Astrocyte (in vitro differentiated cells and primary cell): ENCODE results near the gene MBD5. TPM values are rescaled to one million over a fixed set of nuclear protein-coding genes. Genes with fewer than 3 reads are reported as not detected.

Source experiments
- DNase-seq: peaks from one replicate; pipeline ENCODE4 v3.0.0-alpha.2; 2010; ENCODE audit warnings: low read depth
- FAIRE-seq: peaks from 2 replicates; lab custom pipeline; 2011; peaks lifted over from hg19 to GRCh38; lab: Jason Lieb, UNC
- H2AFZ ChIP-seq: 2 replicates; pipeline ENCODE4 v1.6.0; 2012; ENCODE audit warnings: low read depth, low read length, inconsistent platforms
- H3K27ac ChIP-seq: 2 replicates; pipeline ENCODE4 v1.5.1; 2011; ENCODE audit warnings: low read depth, low read length, inconsistent platforms
- H3K27me3 ChIP-seq: 2 replicates; pipeline ENCODE4 v1.6.0; 2011; ENCODE audit warnings: low read length, inconsistent platforms; ENCODE audit not compliant: insufficient read depth
- H3K36me3 ChIP-seq: 2 replicates; pipeline ENCODE4 v1.5.1; 2011; ENCODE audit warnings: low read length, inconsistent platforms; ENCODE audit not compliant: insufficient read depth
- H3K4me1 ChIP-seq: 2 replicates; pipeline ENCODE4 v1.5.1; 2011; ENCODE audit warnings: low read length, inconsistent platforms; ENCODE audit not compliant: insufficient read depth
- H3K4me2 ChIP-seq: 2 replicates; pipeline ENCODE4 v1.6.0; 2012; ENCODE audit warnings: low read length, inconsistent platforms
- H3K4me3 ChIP-seq: 2 replicates; pipeline ENCODE4 v1.5.1; 2011; ENCODE audit warnings: low read depth, mild to moderate bottlenecking, low read length, inconsistent platforms; ENCODE audit not compliant: insufficient read depth
- H3K79me2 ChIP-seq: 2 replicates; pipeline ENCODE4 v1.6.0; 2012; ENCODE audit warnings: mild to moderate bottlenecking, low read length, inconsistent platforms; ENCODE audit not compliant: insufficient read depth
- H3K9ac ChIP-seq: 2 replicates; pipeline ENCODE4 v1.6.0; 2012; ENCODE audit warnings: mild to moderate bottlenecking, low read length, inconsistent platforms
- H3K9me3 ChIP-seq: 2 replicates; pipeline ENCODE4 v1.5.1; 2012; ENCODE audit warnings: low read depth, mild to moderate bottlenecking, low read length, inconsistent platforms; ENCODE audit not compliant: insufficient read depth
- H4K20me1 ChIP-seq: 2 replicates; pipeline ENCODE4 v1.6.0; 2012; ENCODE audit warnings: low read length, inconsistent platforms; ENCODE audit not compliant: insufficient read depth
- H3K27ac Mint-ChIP-seq: one replicate; pipeline ENCODE4 v1.8.0; 2021; ENCODE audit warnings: mild to moderate bottlenecking, mixed read lengths; ENCODE audit not compliant: unreplicated experiment
- H3K27me3 Mint-ChIP-seq: one replicate; pipeline ENCODE4 v1.8.0; 2021; ENCODE audit warnings: low read depth, mixed read lengths; ENCODE audit not compliant: unreplicated experiment
- H3K36me3 Mint-ChIP-seq: one replicate; pipeline ENCODE4 v1.8.0; 2021; ENCODE audit warnings: low read depth, mixed read lengths; ENCODE audit not compliant: unreplicated experiment
- H3K4me1 Mint-ChIP-seq: one replicate; pipeline ENCODE4 v1.8.0; 2021; ENCODE audit warnings: low read depth, mixed read lengths; ENCODE audit not compliant: unreplicated experiment
- H3K4me3 Mint-ChIP-seq: one replicate; pipeline ENCODE4 v1.8.0; 2021; ENCODE audit warnings: mild to moderate bottlenecking, moderate library complexity, mixed read lengths; ENCODE audit not compliant: unreplicated experiment
- H3K9me3 Mint-ChIP-seq: one replicate; pipeline ENCODE4 v1.8.0; 2021; ENCODE audit warnings: mild to moderate bottlenecking, mixed read lengths; ENCODE audit not compliant: unreplicated experiment
- CTCF ChIP-seq: IDR thresholded peaks from 2 replicates; pipeline ENCODE4 v1.5.1; 2011; ENCODE audit warnings: low read depth, mild to moderate bottlenecking, inconsistent platforms, low read length, moderate library complexity; ENCODE audit not compliant: insufficient read depth
- EZH2 ChIP-seq: IDR thresholded peaks from 2 replicates; pipeline ENCODE4 v1.6.1; 2012; ENCODE audit warnings: mild to moderate bottlenecking, low read length, inconsistent platforms; ENCODE audit not compliant: insufficient read depth
- total RNA-seq: library from RNA; stranded (reverse); gene quantifications from 2 replicates; pipeline ENCODE4 v1.2.1, GENCODE V29; 2021

MBD5 gene
- total RNA-seq, 1 donor from 2014 or later = 53.6 TPM

- no peak overlapping the region for H2AFZ ChIP-seq
- no peak overlapping the region for H3K4me3 ChIP-seq
- Mint-ChIP-seq H3K27me3 (no peaks in the 10 kb centered on the region), H3K9me3 (no peaks in the 10 kb centered on the region), H3K27ac (no peak overlapping the region), H3K4me1 (peaks cover 13% of the 10 kb centered on the region), H3K4me3 (no peak overlapping the region), H3K36me3 (peaks cover 2% of the 10 kb centered on the region)
- FAIRE-seq (no peak), DNase-seq (no peak)
- no peaks in the 10 kb centered on the region for H3K27me3 ChIP-seq
- H3K27ac ChIP-seq = no peak overlapping the region
- no peak overlapping the region for H3K9ac ChIP-seq
- H4K20me1 ChIP-seq = peaks cover 13% of the 10 kb centered on the region
- no peaks in the 10 kb centered on the region for H3K4me1 ChIP-seq
- no peaks in the 10 kb centered on the region for H3K9me3 ChIP-seq
- no peaks in the 10 kb centered on the region for H3K79me2 ChIP-seq
- H3K4me2 ChIP-seq = no peak overlapping the region
- no peaks in the 10 kb centered on the region for H3K36me3 ChIP-seq
- TF ChIP-seq EZH2 = no peak
These were observed 50.5 kb downstream of the MBD5 start for GRCh38 chr2:148071351-148071750.

GRCh38 chr2:148096012-148096411, 75.1 kb downstream of the MBD5 start:
- peak; percentile 67 for FAIRE-seq
- H3K4me3 ChIP-seq = no peak overlapping the region
- H3K9ac ChIP-seq = no peak overlapping the region
- no peak overlapping the region for H3K4me2 ChIP-seq
- Mint-ChIP-seq H3K36me3 (peaks cover 6% of the 10 kb centered on the region), H3K4me1 (peaks cover 5% of the 10 kb centered on the region), H3K4me3 (no peak overlapping the region), H3K27me3 (no peaks in the 10 kb centered on the region), H3K27ac (no peak overlapping the region), H3K9me3 (peaks cover 4% of the 10 kb centered on the region)
- H3K27me3 ChIP-seq = no peaks in the 10 kb centered on the region
- no peaks in the 10 kb centered on the region for H3K36me3 ChIP-seq
- H3K9me3 ChIP-seq = no peaks in the 10 kb centered on the region
- H3K4me1 ChIP-seq = peaks cover 6% of the 10 kb centered on the region
- TF ChIP-seq EZH2 = no peak
- TF ChIP-seq CTCF = no peak
- H2AFZ ChIP-seq = no peak overlapping the region
- no peak overlapping the region for H3K27ac ChIP-seq
- peaks cover 4% of the 10 kb centered on the region for H4K20me1 ChIP-seq
- H3K79me2 ChIP-seq = no peaks in the 10 kb centered on the region
- no peak for DNase-seq

GRCh38 chr2:148102641-148103040, 81.8 kb downstream of the MBD5 start:
- Histone ChIP-seq H3K27me3 (no peaks in the 10 kb centered on the region), H2AFZ (no peak overlapping the region), H3K27ac (no peak overlapping the region), H3K79me2 (no peaks in the 10 kb centered on the region), H3K4me3 (no peak overlapping the region), H3K9me3 (no peaks in the 10 kb centered on the region), H3K4me2 (no peak overlapping the region), H3K4me1 (no peaks in the 10 kb centered on the region), H4K20me1 (peaks cover 8% of the 10 kb centered on the region), H3K9ac (no peak overlapping the region), H3K36me3 (no peaks in the 10 kb centered on the region)
- Mint-ChIP-seq H3K36me3 (peaks cover 4% of the 10 kb centered on the region), H3K4me3 (no peak overlapping the region), H3K9me3 (no peaks in the 10 kb centered on the region), H3K4me1 (no peaks in the 10 kb centered on the region), H3K27ac (no peak overlapping the region), H3K27me3 (no peaks in the 10 kb centered on the region)
- DNase-seq (no peak), FAIRE-seq (no peak)
- TF ChIP-seq EZH2 (no peak), CTCF (no peak)
